K562 (cell line): Measurements from ENCODE around the gene MARCHF9. TPM values are rescaled to one million over a fixed set of nuclear protein-coding genes. Genes with fewer than 3 reads are reported as not detected.

Experiments
- ATAC-seq: fragments of 200-7000 bp; cut with Tn5 transposase; 3 replicates; pipeline ENCODE4 v1.9.1; 2020; ENCODE audit warnings: moderate library complexity
- BruUV-seq: library from RNA; stranded (reverse); fragments of 400-500 nt; replicated peaks from 2 replicates; lab custom pipeline; 2021; lab: Mats Ljungman, UMichigan
- CTCF ChIA-PET: fragments of 300-600 bp; formaldehyde crosslinking; extraction: SDS; loops from one replicate; lab custom pipeline; 2021; ENCODE audit warnings: low intra/inter-chr PET ratio; lab: Yijun Ruan, JAX
- POLR2A ChIA-PET: fragments of 300-600, 350-650 bp; sonication (Branson Sonifier 250); formaldehyde crosslinking; extraction: SDS; loops from one replicate; lab custom pipeline; 2021; ENCODE audit warnings: antibody characterized with exemption, inconsistent platforms; lab: Yijun Ruan, JAX
- DNase-seq, 4 experiments: peaks; one replicate each; pipeline versions ENCODE4 v3.0.0 to v3.0.0-alpha.2; 2011 to 2018; ENCODE audit warnings: low spot score in 3 of 4, mixed read lengths in 3 of 4; ENCODE audit errors: extremely low read depth in 1 of 4
- FAIRE-seq: peaks from 2 replicates; lab custom pipeline; 2011; peaks lifted over from hg19 to GRCh38; lab: Jason Lieb, UNC
- H2AFZ ChIP-seq: 2 replicates; pipeline ENCODE4 v1.6.0; 2011; ENCODE audit warnings: low read depth, low read length, control low read depth, inconsistent platforms
- H3K27ac ChIP-seq: fragments of 200-600 bp; 3 replicates; pipeline ENCODE4 v1.8.0; 2011; ENCODE audit warnings: low read depth, mild to moderate bottlenecking, control low read depth, inconsistent platforms, low read length, moderate library complexity, mixed read lengths; ENCODE audit errors: extremely low read depth
- H3K27me3 ChIP-seq, 2 experiments: fragments of 300-600 bp in 1 of 2; 2 replicates in 1 of 2; 3 replicates in 1 of 2; pipeline versions ENCODE4 v1.6.0 to v1.8.0; 2011; ENCODE audit warnings: inconsistent platforms in 2 of 2, low read length in 2 of 2, mild to moderate bottlenecking in 1 of 2, mixed read lengths in 1 of 2, moderate library complexity in 1 of 2; ENCODE audit not compliant: control insufficient read depth in 2 of 2, insufficient read depth in 2 of 2
- H3K36me3 ChIP-seq: fragments of 300-600 bp; 3 replicates; pipeline ENCODE4 v1.8.0; 2011; ENCODE audit warnings: mild to moderate bottlenecking, low read length, inconsistent platforms; ENCODE audit not compliant: control insufficient read depth, insufficient read depth
- H3K4me1 ChIP-seq, 2 experiments: fragments of 200-600 bp in 1 of 2; replicated peaks in 1 of 2; 2 replicates in 1 of 2; 3 replicates in 1 of 2; pipeline versions ENCODE4 v1.5.1 to v1.8.0; 2011; ENCODE audit warnings: inconsistent platforms in 2 of 2, low read length in 2 of 2, mild to moderate bottlenecking in 1 of 2, mixed read lengths in 1 of 2, moderate library complexity in 1 of 2; ENCODE audit not compliant: control insufficient read depth in 2 of 2, insufficient read depth in 2 of 2
- H3K4me2 ChIP-seq: 2 replicates; pipeline ENCODE4 v1.6.1; 2011; ENCODE audit warnings: low read length, control low read depth, inconsistent platforms, mixed read lengths; ENCODE audit not compliant: insufficient read depth
- H3K4me3 ChIP-seq: fragments of 200-600 bp; sonication (generic), shearing (Covaris generic); 2 replicates; pipeline ENCODE4 v1.5.1; 2016; ENCODE audit warnings: control low read depth, inconsistent platforms
- H3K79me2 ChIP-seq: fragments of 200-600 bp; 3 replicates; pipeline ENCODE4 v1.8.0; 2011; ENCODE audit warnings: low read length, inconsistent platforms; ENCODE audit not compliant: control insufficient read depth, insufficient read depth
- H3K9ac ChIP-seq, 2 experiments: 2 replicates each; pipeline versions ENCODE4 v1.6.0 to v1.6.1; 2011; ENCODE audit warnings: low read depth in 2 of 2, low read length in 2 of 2, control low read depth in 1 of 2, inconsistent platforms in 1 of 2, mild to moderate bottlenecking in 1 of 2, mixed read lengths in 1 of 2; ENCODE audit not compliant: insufficient read depth in 1 of 2
- H3K9me1 ChIP-seq: one replicate; pipeline ENCODE4 v1.6.0; 2011; ENCODE audit warnings: inconsistent platforms, mild to moderate bottlenecking, low read length, moderate library complexity; ENCODE audit not compliant: control insufficient read depth, insufficient read depth
- H3K9me3 ChIP-seq: replicated peaks from 2 replicates; pipeline ENCODE4 v1.5.1; 2011; ENCODE audit warnings: low read depth, low read length, inconsistent platforms; ENCODE audit not compliant: control insufficient read depth, insufficient read depth
- H4K20me1 ChIP-seq: replicated peaks from 2 replicates; pipeline ENCODE4 v1.6.1; 2011; ENCODE audit warnings: low read length, inconsistent platforms, mixed read lengths; ENCODE audit not compliant: control insufficient read depth, insufficient read depth
- ERF ChIP-seq: fragments of 450-650 bp; formaldehyde crosslinking; IDR thresholded peaks from 2 replicates; pipeline ENCODE4 v1.4.0; 2020; ENCODE audit warnings: mild to moderate bottlenecking, mixed read lengths
- RBM17 ChIP-seq: fragments of 200-400 bp; formaldehyde crosslinking; IDR thresholded peaks from 2 replicates; pipeline ENCODE4 v1.6.1; 2017; ENCODE audit warnings: low read depth, mild to moderate bottlenecking, low read length, borderline replicate concordance
- STAT5B ChIP-seq: fragments of 250-450 bp; sonication (Bioruptor Pico); IDR thresholded peaks from 2 replicates; pipeline ENCODE4 v1.8.0; 2021; ENCODE audit warnings: mild to moderate bottlenecking, inconsistent platforms
- TAF1 ChIP-seq: IDR thresholded peaks from 2 replicates; pipeline ENCODE4 v1.6.1; 2011; ENCODE audit warnings: mild to moderate bottlenecking, low read length, moderate library complexity; ENCODE audit not compliant: insufficient read depth, control insufficient read depth, severe bottlenecking; ENCODE audit errors: extremely low read depth
- TARDBP ChIP-seq: fragments of 450-650 bp; IDR thresholded peaks from 2 replicates; pipeline ENCODE4 v1.6.1; 2016
- ZNF695 ChIP-seq: fragments of 450-650 bp; formaldehyde crosslinking; IDR thresholded peaks from 2 replicates; pipeline ENCODE4 v1.4.0; 2020; ENCODE audit warnings: mild to moderate bottlenecking, moderate library complexity
- ZNF696 ChIP-seq: fragments of 250-450 bp; sonication (Bioruptor Pico); conservative IDR thresholded peaks from 2 replicates; pipeline ENCODE4 v1.4.0; 2020; ENCODE audit warnings: mild to moderate bottlenecking, moderate library complexity
- ZNF707 ChIP-seq: fragments of 250-450 bp; sonication (Bioruptor Pico); conservative IDR thresholded peaks from 2 replicates; pipeline ENCODE4 v1.8.0; 2022; ENCODE audit warnings: inconsistent platforms, mild to moderate bottlenecking, moderate library complexity
- ZNF75A ChIP-seq: fragments of 450-650 bp; formaldehyde crosslinking; IDR thresholded peaks from 2 replicates; pipeline ENCODE4 v1.4.0; 2020; ENCODE audit warnings: mild to moderate bottlenecking
- WGBS: fragments of 100-300 bp; shearing (Covaris generic); methylation state at CpG from one replicate; pipeline ENCODE4 v1.1.6; 2016; ENCODE audit warnings: low coverage, mixed read lengths; ENCODE audit not compliant: insufficient coverage; ENCODE audit errors: missing lambda C conversion rate; 5-methylcytosine and 5-hydroxymethylcytosine counted together
- in situ Hi-C: fragments of 300-500 bp; cut with MboI; formaldehyde crosslinking; loops from 4 replicates; pipeline ENCODE4 v1.15.0; 2018; ENCODE audit warnings: inconsistent platforms, mixed read lengths
- intact Hi-C: fragments of 100-400 bp; cut with micrococcal nuclease; formaldehyde crosslinking; loops from 2 replicates; pipeline ENCODE4 v1.14.2; 2022
- polyA plus RNA-seq, 8 experiments: library from polyadenylated mRNA; depleted of rRNA in 4 of 8; stranded (reverse) in 5 of 8; unstranded in 3 of 8; fragments of >200 nt; fragmentation: Nextera tagmentation in 2 of 8; fragmentation: Illumina TruSeq in 1 of 8; extraction: Ambion mirVana in 2 of 8; extraction: Trizol in 1 of 8; gene quantifications; 2 replicates each; pipeline versions ENCODE4 v1.2.1 to v1.2.3, GENCODE V29; 2011 to 2014; ENCODE audit warnings: inconsistent platforms in 1 of 8, missing spikeins in 1 of 8
- total RNA-seq, 7 experiments: library from RNA; depleted of rRNA in 6 of 7; stranded (reverse); fragments of >200 nt in 6 of 7; fragmentation: Illumina TruSeq in 2 of 7; extraction: Trizol in 2 of 7; gene quantifications; 2 replicates each; pipeline versions ENCODE4 v1.2.1 to v1.2.3, GENCODE V29; 2011 to 2021; ENCODE audit warnings: low replicate concordance in 1 of 7
- TF ChIP-seq, protein P1 (sequence below): sonication (generic); formaldehyde crosslinking; IDR thresholded peaks from 2 replicates; pipeline ENCODE4 v1.8.0; 2023; ENCODE audit warnings: missing genetic modification reagents, mild to moderate bottlenecking, borderline replicate concordance

The MARCHF9 gene
- total and polyA plus RNA-seq, 9 of the 15 experiments (the other 6 are each of a cell fraction or from before 2014, with no cell fraction given): 0.80 to 12.4 (median 6.2) TPM

DNA sequence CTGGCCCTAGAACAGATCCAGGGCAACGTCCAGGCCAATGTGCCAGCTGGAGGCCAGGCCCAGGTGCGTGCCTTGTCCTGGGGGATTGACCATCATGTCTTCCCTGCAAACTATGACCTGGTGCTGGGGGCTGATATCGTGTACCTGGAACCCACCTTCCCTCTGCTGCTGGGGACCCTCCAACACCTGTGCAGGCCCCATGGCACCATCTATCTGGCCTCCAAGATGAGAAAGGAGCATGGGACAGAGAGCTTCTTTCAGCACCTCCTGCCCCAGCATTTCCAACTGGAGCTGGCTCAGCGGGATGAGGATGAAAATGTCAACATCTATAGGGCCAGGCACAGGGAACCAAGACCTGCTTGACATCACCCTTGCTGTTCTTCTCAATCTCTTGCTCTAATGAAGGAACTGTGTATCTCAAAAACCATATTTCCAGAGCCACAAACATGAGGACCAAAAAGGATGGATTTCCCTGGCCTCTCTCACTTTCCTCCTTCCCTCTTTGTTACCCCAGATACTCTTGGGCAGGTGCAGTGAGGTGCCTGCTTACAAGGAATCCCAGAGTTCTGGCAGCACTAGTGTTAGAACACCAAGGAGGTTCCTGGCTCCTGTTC lies 25.5 kb downstream of the MARCHF9 start:
- CTCF ChIA-PET: interaction anchor here (0.9 kb wide), 1 partner anchor 9 kb away, joined by 3 read pairs; the partner anchor contains the start of gene METTL1
- intact Hi-C loops: no loop called here

More for the DNA sequence above, 25.5 kb downstream of the MARCHF9 start:
- in situ Hi-C loops: no loop called here
- Histone ChIP-seq H3K79me2 (peaks cover 22% of the 10 kb centered on the region), H3K27ac (no peak overlapping the region; the same call in 2 of the 3 replicates), H4K20me1 (no peaks in the 10 kb centered on the region), H3K4me2 (no peak overlapping the region), H3K9ac (peak overlapping the region in 1 of 2 experiments; percentile 48; a peak in 1 of 4 replicates), H3K36me3 (peaks cover 32% of the 10 kb centered on the region), H3K27me3 (no peaks in the 10 kb centered on the region), H3K4me1 (peaks cover 8 to 12% of the 10 kb centered on the region in 2 experiments; a peak in 4 of 5 replicates), H2AFZ (no peak overlapping the region), H3K4me3 (no peak overlapping the region), H3K9me3 (no peaks in the 10 kb centered on the region), H3K9me1 (no peaks in the 10 kb centered on the region)
- TF ChIP-seq ZNF695 (CRISPR knock-in tag) (no peak), STAT5B (CRISPR knock-in tag) (no peak), ERF (CRISPR knock-in tag) (no peak), RBM17 (no peak), ZNF696 (CRISPR knock-in tag) (no peak), TARDBP (no peak), ZNF707 (CRISPR knock-in tag) (no peak), TAF1 (no peak), ZNF75A (no peak)
- TF ChIP-seq, protein P1, sequence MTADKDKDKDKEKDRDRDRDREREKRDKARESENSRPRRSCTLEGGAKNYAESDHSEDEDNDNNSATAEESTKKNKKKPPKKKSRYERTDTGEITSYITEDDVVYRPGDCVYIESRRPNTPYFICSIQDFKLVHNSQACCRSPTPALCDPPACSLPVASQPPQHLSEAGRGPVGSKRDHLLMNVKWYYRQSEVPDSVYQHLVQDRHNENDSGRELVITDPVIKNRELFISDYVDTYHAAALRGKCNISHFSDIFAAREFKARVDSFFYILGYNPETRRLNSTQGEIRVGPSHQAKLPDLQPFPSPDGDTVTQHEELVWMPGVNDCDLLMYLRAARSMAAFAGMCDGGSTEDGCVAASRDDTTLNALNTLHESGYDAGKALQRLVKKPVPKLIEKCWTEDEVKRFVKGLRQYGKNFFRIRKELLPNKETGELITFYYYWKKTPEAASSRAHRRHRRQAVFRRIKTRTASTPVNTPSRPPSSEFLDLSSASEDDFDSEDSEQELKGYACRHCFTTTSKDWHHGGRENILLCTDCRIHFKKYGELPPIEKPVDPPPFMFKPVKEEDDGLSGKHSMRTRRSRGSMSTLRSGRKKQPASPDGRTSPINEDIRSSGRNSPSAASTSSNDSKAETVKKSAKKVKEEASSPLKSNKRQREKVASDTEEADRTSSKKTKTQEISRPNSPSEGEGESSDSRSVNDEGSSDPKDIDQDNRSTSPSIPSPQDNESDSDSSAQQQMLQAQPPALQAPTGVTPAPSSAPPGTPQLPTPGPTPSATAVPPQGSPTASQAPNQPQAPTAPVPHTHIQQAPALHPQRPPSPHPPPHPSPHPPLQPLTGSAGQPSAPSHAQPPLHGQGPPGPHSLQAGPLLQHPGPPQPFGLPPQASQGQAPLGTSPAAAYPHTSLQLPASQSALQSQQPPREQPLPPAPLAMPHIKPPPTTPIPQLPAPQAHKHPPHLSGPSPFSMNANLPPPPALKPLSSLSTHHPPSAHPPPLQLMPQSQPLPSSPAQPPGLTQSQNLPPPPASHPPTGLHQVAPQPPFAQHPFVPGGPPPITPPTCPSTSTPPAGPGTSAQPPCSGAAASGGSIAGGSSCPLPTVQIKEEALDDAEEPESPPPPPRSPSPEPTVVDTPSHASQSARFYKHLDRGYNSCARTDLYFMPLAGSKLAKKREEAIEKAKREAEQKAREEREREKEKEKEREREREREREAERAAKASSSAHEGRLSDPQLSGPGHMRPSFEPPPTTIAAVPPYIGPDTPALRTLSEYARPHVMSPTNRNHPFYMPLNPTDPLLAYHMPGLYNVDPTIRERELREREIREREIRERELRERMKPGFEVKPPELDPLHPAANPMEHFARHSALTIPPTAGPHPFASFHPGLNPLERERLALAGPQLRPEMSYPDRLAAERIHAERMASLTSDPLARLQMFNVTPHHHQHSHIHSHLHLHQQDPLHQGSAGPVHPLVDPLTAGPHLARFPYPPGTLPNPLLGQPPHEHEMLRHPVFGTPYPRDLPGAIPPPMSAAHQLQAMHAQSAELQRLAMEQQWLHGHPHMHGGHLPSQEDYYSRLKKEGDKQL: no peak
- 80% methylated on average over 4 of the region's 4 CpGs for WGBS
- no TSS peak for BruUV-seq
- no peak for FAIRE-seq
- no peak for ATAC-seq
- DNase-seq: no peak
- POLR2A ChIA-PET: interaction anchor here (1.3 to 1.6 kb wide), 3 partner anchors 13 to 137 kb away, joined by 3 to 4 read pairs (median 4); no protein-coding TSS in a partner anchor
